GM12872 (cell line): ENCODE results near the gene LTB4R.

Experiments
- CTCF ChIP-seq: IDR thresholded peaks from 3 replicates; pipeline ENCODE4 v1.5.1; 2011; ENCODE audit warnings: low read depth, mild to moderate bottlenecking, low read length, moderate library complexity; ENCODE audit not compliant: insufficient read depth

LTB4R gene

DNA sequence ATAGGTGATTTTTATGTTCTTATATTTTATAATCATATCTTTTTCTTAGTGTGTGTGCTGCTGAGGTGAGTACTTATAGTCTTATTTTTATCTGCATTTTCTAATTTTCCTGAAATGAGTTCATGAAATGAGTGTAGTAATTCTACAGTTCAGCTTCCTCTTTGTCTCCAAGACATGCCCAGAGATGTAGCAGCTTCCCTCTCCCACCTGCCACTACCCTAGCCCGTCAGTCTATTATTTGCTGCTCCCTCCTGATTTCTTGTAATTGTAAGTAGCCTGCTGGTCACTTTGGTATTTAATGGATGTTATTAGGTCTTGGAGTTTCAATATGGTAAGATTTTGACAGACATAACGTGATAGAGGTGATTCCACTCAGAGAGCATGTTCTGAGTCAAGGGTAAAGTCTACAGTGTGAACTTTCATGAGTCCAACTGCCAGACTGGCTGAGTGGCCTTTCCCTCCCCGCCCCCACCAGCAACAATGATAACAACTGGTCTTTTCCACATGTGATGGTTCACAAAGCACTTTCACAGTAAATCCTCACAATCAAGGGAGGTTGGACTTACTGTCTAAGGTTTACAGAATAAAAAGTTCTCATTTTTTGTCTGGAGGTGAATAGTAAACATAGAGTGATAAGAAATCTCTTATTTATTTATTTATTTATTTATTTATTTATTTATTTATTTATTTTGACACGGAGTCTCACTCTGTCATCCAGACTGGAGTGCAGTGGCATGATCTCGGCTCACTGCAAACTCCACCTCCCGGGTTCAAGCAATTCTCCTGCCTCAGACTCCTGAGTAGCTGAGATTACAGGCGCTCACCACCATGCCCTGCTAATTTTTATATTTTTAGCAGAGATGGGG is 32.7 kb downstream of the LTB4R start:
- TF ChIP-seq CTCF: no peak

- no peak for TF ChIP-seq CTCF
Measured at GRCh38 chr14:24347134-24347533, 35.8 kb downstream of the LTB4R start.

DNA sequence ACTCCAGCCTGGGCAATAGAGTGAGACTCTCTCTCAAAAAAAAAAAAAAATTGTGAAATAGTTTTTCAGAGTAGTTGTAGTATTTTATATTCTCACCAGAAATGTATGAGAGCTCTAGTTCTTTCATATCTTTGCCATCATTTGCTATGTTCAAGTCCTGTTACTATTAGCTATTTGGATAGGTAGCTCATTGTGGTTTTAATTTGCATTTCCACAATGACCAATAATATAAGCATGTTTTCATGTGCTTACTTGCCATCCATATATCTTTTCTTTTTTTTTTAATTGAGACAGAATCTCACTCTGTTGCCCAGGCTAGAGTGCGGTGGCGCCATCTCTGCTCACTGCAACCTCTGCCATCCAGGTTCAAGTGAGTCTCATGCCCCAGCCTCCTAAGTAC is 36.9 kb downstream of the LTB4R start:
- TF ChIP-seq CTCF: no peak

DNA sequence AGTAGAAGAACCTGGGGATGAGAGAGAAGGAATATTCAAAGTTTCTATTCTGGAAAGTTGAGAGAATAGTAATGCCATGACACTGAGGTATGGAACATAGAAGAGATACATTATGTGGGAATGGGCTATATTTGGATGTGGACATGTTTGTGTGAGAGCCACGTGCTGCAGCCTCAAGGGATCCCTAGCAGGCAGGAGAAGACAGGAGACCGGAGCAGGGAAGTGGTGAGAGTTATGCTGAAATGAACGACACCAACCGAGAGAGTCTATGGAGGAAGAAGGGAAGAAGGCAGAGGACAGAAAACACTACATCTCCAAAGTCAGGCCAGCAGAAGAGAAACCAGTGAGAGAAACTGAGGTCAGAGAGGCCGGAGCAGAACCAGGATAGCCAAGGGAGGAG is 38.4 kb downstream of the LTB4R start:
- TF ChIP-seq CTCF: no peak

- TF ChIP-seq CTCF: no peak
Measured at GRCh38 chr14:24351517-24351916, 40.2 kb downstream of the LTB4R start.

GRCh38 chr14:24353559-24354481 is 42.5 kb downstream of the LTB4R start:
- no peak for TF ChIP-seq CTCF

DNA sequence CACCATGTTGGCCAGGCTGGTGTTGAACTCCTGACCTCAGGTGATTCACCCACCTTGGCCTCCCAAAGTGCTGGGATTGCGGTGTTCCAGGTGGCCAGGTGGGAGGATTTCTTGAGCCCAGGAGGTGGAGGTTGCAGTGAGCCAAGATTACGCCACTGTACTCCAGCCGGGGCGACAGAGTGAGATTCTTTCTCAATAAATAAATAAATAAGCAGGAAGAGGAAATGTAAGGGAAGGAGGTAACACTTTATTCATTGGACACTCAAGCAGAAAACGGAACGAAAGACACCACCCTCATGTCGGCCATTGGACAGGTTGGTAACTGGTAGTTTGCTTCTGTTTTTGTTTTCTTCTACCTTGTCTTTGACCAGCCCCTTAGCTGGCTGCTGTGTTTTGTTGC is 43.7 kb downstream of the LTB4R start:
- no peak for TF ChIP-seq CTCF
